ENCODE data around the gene CPVL.

Gene CPVL

DNA sequence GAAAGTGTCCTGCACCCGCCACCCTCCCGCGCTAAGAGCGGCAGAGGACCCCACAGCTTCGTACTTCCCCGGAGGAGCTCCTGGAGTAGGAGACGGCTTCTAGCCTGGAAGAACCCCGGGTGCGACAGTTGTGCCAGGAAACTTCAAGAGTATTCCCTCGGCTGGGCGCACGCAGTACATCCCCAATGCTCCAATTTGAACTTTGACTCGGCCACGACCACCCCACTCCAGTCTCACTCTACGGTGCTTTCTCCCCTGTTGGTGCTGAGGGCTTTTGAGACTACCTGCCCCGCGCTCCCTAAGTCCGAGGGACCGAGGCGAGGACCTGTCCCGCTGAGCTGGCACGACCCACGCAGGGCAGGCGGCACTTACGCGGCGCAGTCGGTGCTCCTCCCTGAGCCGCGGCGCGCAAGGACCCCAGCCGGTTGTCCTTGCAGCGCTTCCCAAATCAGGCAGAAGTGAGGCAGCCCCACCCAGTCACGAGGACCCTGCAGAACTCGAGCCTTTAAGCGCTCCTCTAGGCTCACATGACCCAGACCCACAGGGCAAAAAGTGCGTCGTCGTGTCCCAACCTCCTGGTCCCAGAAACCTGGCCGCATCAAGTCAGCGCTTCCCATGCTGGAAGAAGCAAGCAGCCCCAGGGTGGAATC lies at the start of gene CPVL:
TSS of gene CPVL (minus strand) at position 481 of the 650 bp plus-strand sequence. CDS start 25,476 bp downstream, outside the sequence.
- DNase-seq: no peak

DNA sequence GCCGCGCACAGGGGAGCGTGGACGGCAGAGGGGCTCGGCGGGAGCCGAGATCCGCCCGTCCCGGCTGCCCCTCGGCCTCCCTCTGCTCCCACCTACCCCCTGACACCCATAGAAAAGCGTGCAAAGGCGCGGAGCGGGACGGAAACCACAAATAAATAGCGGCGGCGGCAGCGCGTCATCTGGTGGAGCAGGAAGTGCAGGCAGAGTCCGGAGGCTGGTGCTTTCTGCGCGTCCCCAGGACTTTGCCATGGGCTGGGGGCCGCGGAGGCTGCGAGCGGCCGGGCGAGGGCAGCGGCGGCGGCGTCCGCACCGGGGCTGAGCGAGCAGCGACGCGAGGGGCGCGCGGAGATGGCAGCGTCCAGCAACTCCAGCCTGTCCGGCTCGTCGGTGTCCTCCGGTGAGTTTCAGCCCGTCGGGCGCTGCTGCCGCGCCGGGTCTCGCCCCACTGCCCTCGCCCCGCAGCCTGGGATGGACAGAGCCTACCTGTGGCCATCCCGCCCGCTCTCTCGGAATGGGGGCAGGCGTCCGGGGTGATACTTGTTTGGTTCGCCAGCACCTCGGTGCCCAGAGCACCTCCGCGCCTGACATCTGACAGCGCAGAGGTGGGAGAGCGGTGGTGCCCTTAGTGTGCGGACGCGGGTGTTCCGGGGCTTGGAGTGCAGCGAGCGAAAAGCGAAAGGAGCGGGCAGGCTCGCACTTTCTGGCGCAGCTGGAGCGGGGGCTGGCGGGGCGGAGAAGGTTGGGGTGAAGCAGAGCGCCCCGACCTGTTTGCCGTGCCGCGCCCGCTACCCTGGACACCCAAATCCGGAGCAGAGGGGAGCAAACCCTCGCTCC lies 48.5 kb upstream of the CPVL start, which contains the start of gene CHN2:
TSS of gene CHN2 (plus strand) at position 182 of the 834 bp plus-strand sequence.
- DNase-seq: peak; percentile 36 to 46

DNA sequence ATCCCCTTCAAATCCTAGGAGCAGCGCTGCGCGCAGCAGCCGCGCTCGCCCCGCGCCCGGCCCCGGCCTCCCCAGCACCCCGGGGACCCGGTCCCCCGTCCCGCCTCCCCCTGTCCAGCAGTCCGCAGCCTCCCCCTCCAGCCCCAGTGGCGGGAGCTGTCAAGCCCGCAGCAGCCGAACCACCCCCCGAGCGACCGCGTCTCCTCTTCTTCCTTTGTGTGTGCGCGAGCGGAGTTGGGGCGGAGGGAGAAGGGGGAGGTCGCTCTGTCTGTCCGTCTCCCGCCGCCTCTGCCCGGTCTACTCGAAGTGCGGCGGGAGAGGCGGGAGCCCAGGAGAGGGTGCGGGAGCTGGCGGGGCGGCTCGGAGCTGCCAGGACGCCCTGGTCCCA lies 47.9 kb upstream of the CPVL start:
- DNase-seq: no peak

DNA sequence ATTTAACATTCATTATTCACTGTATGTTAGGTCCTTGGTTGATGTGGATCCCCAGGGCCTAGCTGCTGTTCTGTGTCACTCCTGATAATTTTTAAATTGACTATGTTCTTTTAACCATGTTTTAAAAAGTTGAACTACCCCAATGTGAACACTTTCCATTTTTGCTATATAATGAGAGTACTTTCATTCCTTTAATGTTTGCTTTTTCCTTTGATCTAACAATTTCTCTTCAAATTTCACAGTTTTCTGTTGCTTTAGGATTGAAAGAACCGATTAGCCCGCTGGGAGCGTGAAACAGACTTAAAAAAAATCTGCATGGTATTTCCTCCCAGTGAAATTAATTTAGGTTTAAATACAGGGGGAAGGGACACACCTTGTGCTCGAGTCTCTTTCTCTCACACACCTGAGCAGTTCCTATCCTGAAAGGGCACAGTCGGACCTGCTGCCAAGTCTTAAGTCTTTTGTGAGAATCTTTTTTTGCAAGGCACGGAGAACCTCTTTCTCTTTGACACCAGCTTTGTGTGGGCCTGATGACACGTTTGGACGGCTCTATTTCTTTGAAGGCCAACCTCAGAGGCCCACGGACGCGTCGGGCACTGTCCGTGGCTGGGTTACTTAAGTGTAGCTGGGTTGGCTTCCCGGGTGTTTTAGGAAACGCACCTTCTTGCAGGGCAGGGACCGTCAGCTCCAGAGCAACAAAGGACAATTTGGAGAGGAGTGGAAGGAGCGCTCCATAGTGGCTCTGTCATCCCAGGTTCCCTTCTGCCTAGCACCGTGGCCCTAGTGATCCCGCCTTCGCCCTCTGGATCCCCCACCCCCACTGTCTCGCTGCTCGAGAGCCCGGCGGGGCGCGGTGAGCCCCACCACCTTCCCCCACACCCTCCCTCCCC lies 47.2 kb upstream of the CPVL start:
- no peak for DNase-seq

DNA sequence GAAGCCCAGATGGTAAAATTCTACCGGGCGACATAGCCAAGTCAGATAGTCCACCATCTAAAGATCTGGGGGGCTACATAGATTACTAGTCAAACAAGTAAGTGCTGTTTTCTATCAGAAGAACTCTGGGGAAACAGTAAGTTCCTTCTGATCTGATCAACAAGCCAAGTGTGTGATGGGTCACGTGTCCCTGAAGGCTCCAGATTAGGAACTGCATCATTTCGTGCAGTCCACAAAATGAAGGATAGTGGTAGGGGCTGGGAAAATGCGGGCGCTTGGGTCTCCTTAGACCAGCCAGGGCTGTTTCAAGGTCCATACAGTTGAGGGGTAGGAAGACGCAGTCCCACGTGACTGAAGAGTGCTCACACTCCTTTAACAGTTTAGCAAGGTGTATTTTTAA lies 46.5 kb upstream of the CPVL start:
- no peak for DNase-seq

DNA sequence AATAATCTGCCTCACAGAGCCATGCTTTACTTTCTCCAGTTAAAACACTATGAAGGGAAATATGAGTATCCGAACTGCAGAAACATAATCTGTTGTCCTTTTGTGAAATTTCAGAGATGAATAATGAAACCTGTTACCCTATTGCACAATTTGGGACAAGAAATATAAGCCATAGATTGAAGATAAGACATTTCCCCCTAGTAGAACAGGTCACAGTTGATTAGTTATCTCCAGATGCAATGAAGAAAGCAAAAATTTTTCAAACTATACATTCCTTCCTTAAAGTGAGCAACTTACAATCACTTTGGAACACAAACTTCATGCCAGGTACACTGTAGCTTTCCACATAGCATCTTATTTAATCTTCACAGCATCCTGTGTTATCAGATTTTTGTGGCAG lies 46.0 kb upstream of the CPVL start:
- DNase-seq: no peak

DNA sequence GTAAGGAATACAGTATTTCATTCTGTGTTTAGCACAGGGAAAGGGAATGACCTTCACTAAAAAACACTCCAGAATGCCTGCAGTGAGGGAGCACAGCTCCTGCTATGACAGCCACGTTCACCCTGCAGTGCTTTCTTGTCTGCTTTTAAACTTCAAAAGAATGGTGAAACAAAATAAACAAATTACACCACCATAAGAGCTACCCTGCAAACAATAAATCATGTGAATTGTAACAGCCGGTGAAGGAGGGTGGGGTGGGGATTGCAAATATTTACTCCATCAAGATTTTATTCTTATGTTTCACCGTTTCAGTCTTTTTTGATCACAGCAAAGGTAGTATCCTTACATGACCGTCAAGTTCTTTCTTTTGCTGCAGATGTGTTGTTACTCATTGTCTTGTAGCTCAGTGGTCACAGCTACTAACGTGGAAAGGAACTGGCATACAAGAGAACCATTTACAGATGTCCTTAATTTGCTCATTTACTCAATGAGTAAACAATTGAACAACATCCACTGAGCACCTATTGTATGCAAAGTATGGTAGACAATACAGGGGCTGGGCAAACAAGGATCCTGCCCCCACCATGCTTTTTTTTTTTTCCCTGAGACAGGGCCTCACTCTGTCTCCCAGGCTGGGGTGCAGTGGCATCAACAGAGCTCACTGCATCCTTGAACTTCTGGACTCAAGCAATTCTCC lies 44.2 kb upstream of the CPVL start:
- DNase-seq: no peak

DNA sequence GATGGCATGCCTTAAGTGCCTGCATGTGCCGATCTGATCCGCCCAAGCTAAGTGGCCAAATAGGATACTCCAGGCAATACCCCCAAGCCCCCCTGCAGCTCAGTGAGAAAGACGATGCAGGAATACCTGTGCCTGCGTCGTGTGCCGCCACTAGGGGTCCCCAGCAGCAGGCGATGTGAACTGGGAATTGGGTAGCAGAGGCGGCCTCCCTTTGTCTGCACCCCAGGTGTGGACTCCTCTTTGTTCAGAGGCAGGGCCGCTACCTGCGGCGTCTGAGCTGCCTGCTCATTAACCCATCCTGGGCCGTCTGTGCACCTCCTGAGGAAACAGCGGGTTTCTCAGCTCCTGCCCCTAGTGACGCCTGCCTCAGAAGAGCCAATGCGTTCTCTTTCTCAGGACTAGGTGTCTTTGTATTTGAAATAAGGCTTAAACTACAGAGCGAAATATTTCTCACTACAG lies 43.4 kb upstream of the CPVL start:
- DNase-seq: peak; percentile 59 to 60

DNA sequence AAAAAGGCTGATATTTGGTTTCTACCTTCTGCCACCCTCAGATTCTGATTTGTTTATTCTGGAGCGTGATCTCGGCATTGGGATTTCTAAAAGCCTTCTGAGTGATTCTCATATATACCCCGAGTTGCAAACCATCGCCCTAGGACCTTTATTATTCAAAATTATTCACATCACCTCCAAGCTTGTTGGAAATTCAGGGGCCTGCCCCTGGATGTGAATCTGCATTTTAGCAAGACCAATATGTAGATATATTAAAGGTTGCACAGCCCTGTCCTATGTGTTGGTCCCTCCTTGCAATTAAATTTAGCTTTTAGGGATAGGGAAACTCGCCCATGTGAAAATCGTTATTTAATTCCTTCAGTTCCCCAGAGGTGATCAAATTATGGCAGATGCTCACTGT lies 39.3 kb upstream of the CPVL start:
- no peak for DNase-seq

DNA sequence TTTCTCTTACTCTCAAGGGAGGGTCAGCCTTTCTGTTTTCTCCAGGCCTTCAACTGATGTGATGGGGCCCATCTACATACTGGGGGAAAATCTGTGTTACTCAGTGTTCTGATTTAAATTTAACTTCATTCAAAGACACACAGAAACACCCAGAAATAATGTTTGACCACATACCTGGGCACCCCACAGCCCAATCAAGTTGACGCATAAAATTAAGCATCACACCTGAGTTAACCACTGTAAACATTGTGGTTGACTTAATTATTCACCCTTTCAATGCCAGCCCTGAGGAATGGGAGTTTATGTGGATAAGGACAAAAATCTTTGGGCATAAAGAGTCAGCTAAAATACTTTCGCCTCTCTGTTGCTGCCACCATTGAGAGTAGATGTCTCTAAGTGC lies 38.3 kb upstream of the CPVL start:
- no peak for DNase-seq

DNA sequence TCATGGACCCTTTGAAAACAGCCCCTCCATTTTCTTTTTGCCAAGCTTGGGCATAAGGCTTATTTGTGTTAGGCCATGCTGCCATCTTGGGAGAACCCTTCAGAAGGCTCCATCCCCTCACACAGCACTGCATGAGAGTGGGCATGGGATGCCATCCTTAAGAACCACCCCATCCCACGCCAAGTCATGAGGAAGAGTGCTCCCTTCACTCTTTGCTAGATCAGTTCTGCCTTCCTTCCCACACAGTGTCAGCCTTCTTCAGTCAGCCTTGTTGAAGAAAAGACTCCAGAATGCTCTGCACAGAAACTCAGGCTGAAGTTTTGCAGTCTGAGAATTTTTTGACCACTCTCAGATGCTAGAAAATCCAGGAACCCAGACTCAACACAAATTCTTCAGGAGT lies 32.8 kb upstream of the CPVL start:
- DNase-seq: no peak

DNA sequence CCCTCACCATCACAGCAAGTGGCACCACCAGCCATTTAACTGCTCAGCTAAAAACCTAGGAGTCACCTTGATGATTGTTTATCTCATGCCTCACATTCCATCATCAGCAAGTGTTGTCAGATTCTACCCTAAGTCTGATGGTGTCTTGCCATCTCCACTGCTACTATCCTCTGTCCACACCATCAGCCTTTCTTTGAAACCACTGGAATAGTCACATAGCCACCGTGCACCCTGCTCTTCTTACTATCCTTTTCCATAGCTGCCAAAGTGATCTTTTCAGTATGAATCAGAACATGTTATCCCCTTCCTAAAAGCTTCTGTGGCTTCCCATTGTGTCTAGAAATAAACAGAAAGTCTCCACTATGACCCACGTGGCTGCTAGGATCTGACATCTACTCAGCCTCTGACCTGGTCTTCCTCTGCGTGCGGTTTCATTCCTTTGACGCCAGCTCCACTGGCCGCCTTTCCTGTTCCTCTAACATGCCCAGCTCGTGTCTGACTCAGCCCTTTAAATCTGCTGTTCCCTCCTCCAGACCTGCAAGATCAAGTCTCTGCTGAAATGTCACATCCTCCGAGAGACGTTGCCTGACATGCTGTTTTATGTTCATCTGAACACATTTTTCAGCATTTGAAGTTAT lies 31.7 kb upstream of the CPVL start:
- peak; percentile 17 to 35 for DNase-seq

DNA sequence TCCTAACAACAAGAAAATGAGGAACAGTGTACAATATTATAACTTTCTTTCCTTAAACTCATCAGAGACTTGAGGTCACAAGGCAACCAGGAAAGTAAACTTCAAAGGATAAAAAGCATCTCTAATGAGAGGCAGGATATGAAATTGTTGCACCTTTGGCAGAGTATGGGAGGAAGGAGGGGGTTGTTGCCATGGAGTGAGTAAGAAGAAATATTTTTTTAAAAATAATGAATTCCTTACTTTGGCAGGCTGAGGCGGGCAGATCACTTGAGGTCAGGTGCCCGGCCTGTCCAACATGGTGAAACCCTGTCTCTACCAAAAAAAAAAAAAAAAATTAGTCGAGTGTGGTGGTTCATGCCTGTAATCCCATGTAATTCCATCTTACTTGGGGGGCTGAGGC lies 27.1 kb upstream of the CPVL start:
- no peak for DNase-seq

DNA sequence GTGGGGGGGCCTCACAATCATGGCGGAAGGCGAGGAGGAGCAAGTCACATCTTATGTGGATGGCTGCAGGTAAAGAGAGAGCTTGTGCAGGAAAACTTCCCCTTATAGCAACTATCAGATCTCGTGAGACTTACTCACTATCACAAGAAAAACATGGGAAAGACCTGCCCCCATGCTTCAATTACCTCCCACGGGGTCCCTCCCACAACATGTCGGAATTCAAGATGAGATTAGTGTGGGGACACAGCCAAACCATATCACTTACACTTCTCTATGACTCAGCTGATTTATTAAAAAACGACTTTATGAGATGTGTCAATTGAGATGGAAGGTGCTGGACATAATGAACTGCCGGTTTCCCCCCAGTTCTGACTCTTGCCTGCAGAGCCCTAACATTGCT lies 24.4 kb upstream of the CPVL start:
- no peak for DNase-seq

DNA sequence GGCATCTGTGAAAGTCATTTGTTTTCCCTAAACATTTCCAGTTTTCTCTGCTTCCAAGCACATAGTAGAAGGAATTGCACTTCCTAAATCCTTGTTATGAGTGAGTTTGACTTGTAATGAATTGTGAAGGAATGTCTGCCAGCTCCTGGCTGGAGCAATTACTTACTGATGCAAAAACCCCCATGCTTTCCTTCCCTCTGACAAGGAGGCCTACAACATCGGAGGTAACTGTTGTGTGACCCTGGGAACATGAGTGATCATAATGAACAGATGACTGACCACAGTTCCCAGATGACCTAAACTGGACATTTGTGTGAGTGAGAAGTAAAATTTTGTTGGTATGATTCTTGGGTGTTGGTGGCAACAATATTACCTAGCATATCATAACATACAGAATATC lies 21.4 kb upstream of the CPVL start:
- DNase-seq: no peak

DNA sequence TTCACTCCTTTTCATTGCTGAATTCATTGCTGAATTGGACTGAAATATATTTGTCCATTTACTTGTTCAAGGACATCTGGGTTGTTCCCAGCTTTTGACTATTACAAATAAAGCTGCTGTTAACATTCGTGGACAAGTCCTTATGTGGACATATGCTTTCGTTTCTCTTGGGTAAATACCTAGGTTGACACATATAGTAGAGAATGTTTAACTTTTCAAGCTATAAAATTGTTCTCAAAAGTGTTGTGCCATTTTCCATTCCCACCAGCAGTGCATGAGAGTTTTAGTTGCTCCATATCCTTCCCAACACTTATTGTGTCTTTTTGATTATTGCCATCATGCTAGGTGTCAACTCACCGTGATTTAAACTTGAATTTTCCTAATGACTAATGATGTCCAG lies 17.5 kb upstream of the CPVL start:
- no peak for DNase-seq

DNA sequence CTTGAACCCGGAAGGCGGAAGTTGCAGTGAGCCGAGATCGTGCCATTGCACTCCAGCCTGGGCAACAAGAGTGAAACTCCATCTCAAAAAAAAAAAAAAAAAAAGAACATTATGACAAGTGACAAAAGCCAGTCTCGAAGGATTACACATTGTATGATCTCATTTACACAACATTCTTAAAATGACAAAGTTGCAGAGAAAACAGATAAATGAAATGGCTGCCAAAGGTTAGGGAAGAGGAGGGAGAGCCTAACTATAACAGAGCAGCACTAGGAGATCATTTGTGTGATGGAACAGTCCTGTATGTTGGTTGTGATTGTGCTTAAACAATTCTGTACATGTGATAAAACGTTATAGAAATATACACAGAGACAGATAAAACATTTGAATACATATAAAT lies 16.2 kb upstream of the CPVL start:
- DNase-seq: no peak

DNA sequence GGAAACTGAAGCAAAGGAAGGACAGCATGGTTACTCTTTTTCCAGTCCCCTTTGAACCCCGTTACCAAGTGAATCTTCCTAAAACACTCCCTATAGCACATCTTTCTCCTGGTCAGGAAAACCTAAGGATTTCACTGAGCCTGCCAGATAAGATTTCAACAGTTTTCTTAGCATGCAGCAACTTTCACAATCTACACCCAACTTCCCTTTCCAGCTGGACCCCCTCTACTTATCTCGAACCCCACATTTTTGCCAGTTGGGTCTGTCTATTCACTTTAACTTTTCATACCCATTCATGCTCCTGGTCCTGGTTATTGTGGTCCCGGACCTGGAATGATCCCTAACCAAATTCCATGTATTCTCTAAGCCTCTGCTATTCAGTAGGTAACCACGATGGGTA lies 14.9 kb upstream of the CPVL start:
- DNase-seq: no peak

DNA sequence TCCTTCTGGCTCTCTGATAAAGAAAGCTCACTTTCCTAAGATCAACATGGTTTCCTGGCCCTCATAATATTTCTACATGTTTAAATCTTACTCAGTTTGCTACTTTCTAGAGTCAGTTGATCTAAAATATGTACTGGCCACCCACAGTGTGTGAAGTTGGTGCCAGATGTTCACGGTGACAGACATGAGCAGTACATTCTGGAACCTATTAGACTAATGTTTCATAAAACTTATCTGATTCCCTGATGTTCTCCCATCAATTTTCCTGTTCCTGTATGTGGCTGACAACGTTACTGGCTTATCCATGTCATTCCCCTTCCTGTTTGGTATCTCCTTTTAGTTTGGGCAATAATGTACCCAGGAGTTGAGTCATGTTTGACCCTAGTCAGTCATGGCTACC lies 13.7 kb upstream of the CPVL start:
- DNase-seq: no peak

DNA sequence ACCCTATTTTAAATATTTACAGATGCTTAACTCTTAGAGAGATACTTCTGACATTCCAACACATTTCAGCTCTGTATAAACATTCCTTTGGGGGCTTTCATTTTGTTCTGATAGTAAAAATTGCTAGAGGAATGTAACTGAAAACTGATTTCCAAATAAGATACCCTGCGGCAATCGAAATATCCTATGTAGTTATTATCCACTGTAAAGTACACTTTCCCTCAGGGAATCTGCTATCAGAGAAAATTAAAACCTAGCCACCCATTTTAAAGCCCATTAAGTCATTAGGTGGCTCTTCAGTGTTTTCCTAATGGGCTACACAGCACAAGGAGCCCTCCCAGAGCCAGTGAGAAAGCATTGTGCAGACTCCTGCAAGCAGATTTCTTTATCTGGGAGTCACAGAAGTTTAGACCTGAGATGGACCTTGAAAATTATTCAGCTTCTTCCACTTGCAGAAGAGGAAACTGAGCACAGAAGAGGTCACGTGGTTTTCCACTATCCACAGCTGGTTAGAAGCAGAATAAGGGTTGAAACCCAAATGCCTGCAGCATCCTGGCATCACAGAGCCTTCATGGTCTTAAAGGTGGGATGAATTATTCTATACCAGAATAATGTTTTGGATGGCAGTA lies 12.6 kb upstream of the CPVL start:
- no peak for DNase-seq

DNA sequence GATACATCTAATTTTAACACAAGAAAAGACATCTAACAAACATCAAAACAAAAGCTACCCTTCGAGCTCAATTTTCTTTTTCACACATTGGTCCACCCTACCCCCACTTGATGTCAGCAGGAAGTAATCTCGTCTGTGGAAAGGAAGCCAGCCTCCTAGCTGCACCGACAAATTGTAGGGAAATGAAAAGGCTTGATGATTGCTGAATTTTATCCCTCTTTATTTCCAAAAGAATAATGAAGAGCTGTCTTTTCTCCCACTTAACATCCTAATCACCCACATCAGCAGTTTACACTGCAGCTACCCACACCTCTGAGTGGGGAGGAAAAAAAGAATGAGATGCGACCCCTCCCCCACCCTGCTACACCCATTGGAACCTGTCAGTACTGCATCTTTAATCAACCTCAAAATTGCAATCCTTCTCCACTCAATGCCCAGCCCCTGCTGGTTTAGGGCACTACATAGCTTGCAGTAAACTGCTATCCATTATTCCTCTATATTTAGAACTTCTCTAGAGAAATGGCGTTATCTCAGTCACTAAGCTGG lies 10.6 kb upstream of the CPVL start:
- DNase-seq: no peak

All from activated CD4-positive, alpha-beta T cell treated with anti-CD3 and anti-CD28 coated beads, Interleukin-2, amount 50 U/mL, for 48 hours (primary cell).